ENCODE data around the gene RSRC1. TPM values are rescaled to one million over a fixed set of nuclear protein-coding genes. Genes with fewer than 3 reads are reported as not detected.

Gene RSRC1
- total RNA-seq, 1 donor from 2014 or later: 28.5 TPM

- H3K27ac ChIP-seq (ENCODE audit: low read depth, low read length): no peak overlapping the region
- Mint-ChIP-seq H3K4me1 (ENCODE audit: low read depth, unreplicated experiment) (peaks cover 9% of the 10 kb centered on the region), H3K9me3 (ENCODE audit: unreplicated experiment) (peaks cover 3% of the 10 kb centered on the region), H3K27me3 (ENCODE audit: low read depth, unreplicated experiment) (peaks cover 89% of the 10 kb centered on the region), H3K27ac (ENCODE audit: unreplicated experiment) (no peak overlapping the region), H3K4me3 (ENCODE audit: unreplicated experiment) (peak overlapping the region; percentile 71), H3K36me3 (ENCODE audit: low read depth, unreplicated experiment) (peaks cover 1% of the 10 kb centered on the region)
- H3K4me2 ChIP-seq (ENCODE audit: low read length): peak overlapping the region; percentile 64
- H3K27me3 ChIP-seq (ENCODE audit: insufficient read depth, low read length): peaks cover 90% of the 10 kb centered on the region
- H3K9me3 ChIP-seq (ENCODE audit: insufficient read depth, low read depth, low read length): no peaks in the 10 kb centered on the region
- H3K4me3 ChIP-seq (ENCODE audit: insufficient read depth, low read depth, low read length): no peak overlapping the region
- H3K36me3 ChIP-seq (ENCODE audit: insufficient read depth, low read length): no peaks in the 10 kb centered on the region
- H3K4me1 ChIP-seq (ENCODE audit: insufficient read depth, low read length): peaks cover 11% of the 10 kb centered on the region
- H3K9ac ChIP-seq (ENCODE audit: low read length): no peak overlapping the region
- TF ChIP-seq EZH2 (IDR thresholded peaks at IDR 0.05; ENCODE audit: insufficient read depth, low read length): peak; percentile 90
- TF ChIP-seq, protein P1, sequence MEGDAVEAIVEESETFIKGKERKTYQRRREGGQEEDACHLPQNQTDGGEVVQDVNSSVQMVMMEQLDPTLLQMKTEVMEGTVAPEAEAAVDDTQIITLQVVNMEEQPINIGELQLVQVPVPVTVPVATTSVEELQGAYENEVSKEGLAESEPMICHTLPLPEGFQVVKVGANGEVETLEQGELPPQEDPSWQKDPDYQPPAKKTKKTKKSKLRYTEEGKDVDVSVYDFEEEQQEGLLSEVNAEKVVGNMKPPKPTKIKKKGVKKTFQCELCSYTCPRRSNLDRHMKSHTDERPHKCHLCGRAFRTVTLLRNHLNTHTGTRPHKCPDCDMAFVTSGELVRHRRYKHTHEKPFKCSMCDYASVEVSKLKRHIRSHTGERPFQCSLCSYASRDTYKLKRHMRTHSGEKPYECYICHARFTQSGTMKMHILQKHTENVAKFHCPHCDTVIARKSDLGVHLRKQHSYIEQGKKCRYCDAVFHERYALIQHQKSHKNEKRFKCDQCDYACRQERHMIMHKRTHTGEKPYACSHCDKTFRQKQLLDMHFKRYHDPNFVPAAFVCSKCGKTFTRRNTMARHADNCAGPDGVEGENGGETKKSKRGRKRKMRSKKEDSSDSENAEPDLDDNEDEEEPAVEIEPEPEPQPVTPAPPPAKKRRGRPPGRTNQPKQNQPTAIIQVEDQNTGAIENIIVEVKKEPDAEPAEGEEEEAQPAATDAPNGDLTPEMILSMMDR (IDR thresholded peaks at IDR 0.05; ENCODE audit: insufficient read depth, low read depth, low read length): no peak
- FAIRE-seq (no peak), DNase-seq (ENCODE audit: low read depth) (no peak)
- H3K79me2 ChIP-seq (ENCODE audit: insufficient read depth, low read length): no peaks in the 10 kb centered on the region
- no peaks in the 10 kb centered on the region for H4K20me1 ChIP-seq (ENCODE audit: insufficient read depth, low read length)
- H2AFZ ChIP-seq (ENCODE audit: low read depth, low read length): no peak overlapping the region
These were observed 6.6 kb upstream of the RSRC1 start for GRCh38 chr3:158103081-158103886.

DNA sequence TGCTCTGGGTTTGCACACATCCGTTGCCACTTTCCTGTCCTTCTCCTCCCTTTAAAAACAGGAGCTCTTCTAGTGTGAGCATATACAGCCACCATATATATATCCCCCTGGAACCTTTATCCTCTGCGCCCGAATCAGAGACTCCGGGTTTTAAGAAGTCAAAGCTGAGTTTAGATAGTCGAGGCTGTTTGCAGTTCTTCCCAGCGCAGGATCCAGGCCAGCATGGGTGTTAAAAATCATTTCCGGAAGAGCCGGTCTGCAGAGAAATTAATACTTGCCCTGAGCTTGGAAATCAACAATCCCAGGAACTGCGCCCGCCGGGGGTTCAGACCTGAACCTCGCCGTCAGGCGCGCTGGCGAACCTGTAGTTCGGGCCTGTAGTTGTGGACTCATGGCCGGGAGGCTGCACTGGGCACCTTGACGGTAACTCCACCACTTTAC lies 6.0 kb upstream of the RSRC1 start:
- no peaks in the 10 kb centered on the region for H3K36me3 ChIP-seq (ENCODE audit: insufficient read depth, low read length)
- no peak overlapping the region for H3K9ac ChIP-seq (ENCODE audit: low read length)
- Mint-ChIP-seq H3K4me1 (ENCODE audit: low read depth, unreplicated experiment) (peaks cover 9% of the 10 kb centered on the region), H3K27me3 (ENCODE audit: low read depth, unreplicated experiment) (peaks cover 87% of the 10 kb centered on the region), H3K36me3 (ENCODE audit: low read depth, unreplicated experiment) (peaks cover 1% of the 10 kb centered on the region), H3K27ac (ENCODE audit: unreplicated experiment) (no peak overlapping the region), H3K9me3 (ENCODE audit: unreplicated experiment) (peaks cover 3% of the 10 kb centered on the region), H3K4me3 (ENCODE audit: unreplicated experiment) (peak overlapping the region; percentile 71)
- H3K4me1 ChIP-seq (ENCODE audit: insufficient read depth, low read length): peaks cover 9% of the 10 kb centered on the region
- TF ChIP-seq EZH2 (IDR thresholded peaks at IDR 0.05; ENCODE audit: insufficient read depth, low read length): no peak
- TF ChIP-seq, protein P1 (IDR thresholded peaks at IDR 0.05; ENCODE audit: insufficient read depth, low read depth, low read length): no peak
- peak overlapping the region; percentile 64 for H3K4me2 ChIP-seq (ENCODE audit: low read length)
- H3K4me3 ChIP-seq (ENCODE audit: insufficient read depth, low read depth, low read length): no peak overlapping the region
- H4K20me1 ChIP-seq (ENCODE audit: insufficient read depth, low read length): no peaks in the 10 kb centered on the region
- FAIRE-seq (no peak), DNase-seq (ENCODE audit: low read depth) (no peak)
- H3K27me3 ChIP-seq (ENCODE audit: insufficient read depth, low read length): peaks cover 90% of the 10 kb centered on the region
- H3K27ac ChIP-seq (ENCODE audit: low read depth, low read length): no peak overlapping the region
- no peaks in the 10 kb centered on the region for H3K9me3 ChIP-seq (ENCODE audit: insufficient read depth, low read depth, low read length)
- H3K79me2 ChIP-seq (ENCODE audit: insufficient read depth, low read length): no peaks in the 10 kb centered on the region
- no peak overlapping the region for H2AFZ ChIP-seq (ENCODE audit: low read depth, low read length)

DNA sequence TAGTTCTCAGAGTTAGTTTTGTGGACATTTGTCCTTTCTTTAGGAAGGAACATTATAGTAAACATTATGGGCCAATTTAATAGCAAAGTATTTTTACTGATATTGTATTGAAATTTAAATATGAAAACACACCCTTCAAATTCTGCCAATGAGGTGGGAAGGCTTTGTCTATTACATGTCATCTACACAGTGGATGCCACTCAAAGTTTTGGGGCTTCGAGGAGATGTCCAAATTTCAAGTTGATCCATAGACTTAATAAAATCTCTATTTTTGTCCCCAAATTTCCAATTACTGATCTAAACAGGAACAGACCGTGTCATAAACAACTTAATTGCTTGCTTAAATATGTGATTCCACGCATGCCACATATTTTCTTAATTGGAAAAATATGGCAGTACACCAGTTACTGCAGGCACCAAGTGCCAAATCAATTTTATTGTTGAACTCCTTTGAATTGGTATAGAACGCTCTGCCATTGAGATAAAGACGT lies 5.4 kb upstream of the RSRC1 start:
- H3K4me3 Mint-ChIP-seq (ENCODE audit: unreplicated experiment): peak overlapping the region; percentile 62
- Histone ChIP-seq H3K9ac (ENCODE audit: low read length) (no peak overlapping the region), H3K9me3 (ENCODE audit: insufficient read depth, low read depth, low read length) (no peaks in the 10 kb centered on the region), H3K4me2 (ENCODE audit: low read length) (no peak overlapping the region), H3K27ac (ENCODE audit: low read depth, low read length) (no peak overlapping the region), H3K4me3 (ENCODE audit: insufficient read depth, low read depth, low read length) (no peak overlapping the region), H4K20me1 (ENCODE audit: insufficient read depth, low read length) (no peaks in the 10 kb centered on the region), H3K79me2 (ENCODE audit: insufficient read depth, low read length) (no peaks in the 10 kb centered on the region), H3K36me3 (ENCODE audit: insufficient read depth, low read length) (no peaks in the 10 kb centered on the region), H3K27me3 (ENCODE audit: insufficient read depth, low read length) (peaks cover 90% of the 10 kb centered on the region), H3K4me1 (ENCODE audit: insufficient read depth, low read length) (peaks cover 9% of the 10 kb centered on the region), H2AFZ (ENCODE audit: low read depth, low read length) (no peak overlapping the region)
- H3K27ac Mint-ChIP-seq (ENCODE audit: unreplicated experiment): no peak overlapping the region
- peaks cover 1% of the 10 kb centered on the region for H3K36me3 Mint-ChIP-seq (ENCODE audit: low read depth, unreplicated experiment)
- FAIRE-seq (no peak), DNase-seq (ENCODE audit: low read depth) (no peak)
- TF ChIP-seq EZH2 (IDR thresholded peaks at IDR 0.05; ENCODE audit: insufficient read depth, low read length): no peak
- TF ChIP-seq, protein P1 (IDR thresholded peaks at IDR 0.05; ENCODE audit: insufficient read depth, low read depth, low read length): no peak
- H3K4me1 Mint-ChIP-seq (ENCODE audit: low read depth, unreplicated experiment): peaks cover 9% of the 10 kb centered on the region
- peaks cover 82% of the 10 kb centered on the region for H3K27me3 Mint-ChIP-seq (ENCODE audit: low read depth, unreplicated experiment)
- peaks cover 3% of the 10 kb centered on the region for H3K9me3 Mint-ChIP-seq (ENCODE audit: unreplicated experiment)

Data from astrocyte (in vitro differentiated cells and primary cell).